Heart right ventricle (tissue), 16 donors: ENCODE data around the gene ZNF462. TPM values are rescaled to one million over a fixed set of nuclear protein-coding genes. Genes with fewer than 3 reads are reported as not detected.

ENCODE experiments used
- ATAC-seq, 8 donors: fragments of 200-7000 bp; cut with Tn5 transposase; one replicate each; pipeline ENCODE4 v1.9.1; 2020; ENCODE audit warnings: mild to moderate bottlenecking in 8 of 8, moderate library complexity in 8 of 8, moderate number of reproducible peaks in 1 of 8
- DNase-seq, 2 donors: peaks; one replicate each; pipeline ENCODE4 v3.0.0-alpha.2; 2020
- H3K27ac ChIP-seq, 10 donors: fragments of 200-600 bp; sonication (generic) in 2 of 10; one replicate each; pipeline versions ENCODE4 v1.5.0 to v1.8.0; 2020 to 2022; ENCODE audit warnings: mild to moderate bottlenecking in 3 of 10
- H3K27me3 ChIP-seq, 7 donors: fragments of 200-600 bp; one replicate each; pipeline ENCODE4 v1.8.0; 2021 to 2022; ENCODE audit warnings: mild to moderate bottlenecking in 2 of 7
- H3K36me3 ChIP-seq, 9 donors: fragments of 200-600 bp; sonication (generic) in 1 of 9; one replicate each; pipeline versions ENCODE4 v1.5.0 to v1.8.0; 2020 to 2022; ENCODE audit warnings: mild to moderate bottlenecking in 2 of 9
- H3K4me1 ChIP-seq, 9 donors: fragments of 200-600 bp; sonication (generic) in 1 of 9; one replicate each; pipeline versions ENCODE4 v1.5.0 to v1.8.0; 2020 to 2022; ENCODE audit warnings: mild to moderate bottlenecking in 4 of 9
- H3K4me3 ChIP-seq, 10 donors: fragments of 200-600 bp; sonication (generic) in 2 of 10; one replicate each; pipeline versions ENCODE4 v1.5.0 to v1.8.0; 2020 to 2022; ENCODE audit warnings: mild to moderate bottlenecking in 7 of 10, moderate library complexity in 2 of 10
- H3K9me3 ChIP-seq, 11 donors: fragments of 200-600 bp in 10 of 11; sonication (generic) in 2 of 11; one replicate each; pipeline versions ENCODE4 v1.5.0 to v1.8.0; 2013 to 2022; ENCODE audit warnings: mild to moderate bottlenecking in 2 of 11, control low read depth in 1 of 11, moderate library complexity in 1 of 11
- CTCF ChIP-seq, 9 donors: fragments of 200-600 bp; sonication (generic) in 2 of 9; IDR thresholded peaks; one replicate each; pipeline versions ENCODE4 v1.5.0 to v1.8.0; 2021 to 2022; ENCODE audit warnings: antibody characterized with exemption in 9 of 9, mild to moderate bottlenecking in 5 of 9, moderate library complexity in 1 of 9
- WGBS, 2 donors: extraction: QIAGEN DNeasy Blood & Tissue Kit; methylation state at CpG; one replicate each; pipeline ENCODE4 v1.1.7; 2013; ENCODE audit warnings: inconsistent platforms in 1 of 2; 5-methylcytosine and 5-hydroxymethylcytosine counted together
- intact Hi-C, 10 donors: fragments of 100-400 bp; cut with DNase I; formaldehyde crosslinking; loops; one replicate each; pipeline versions ENCODE4 v1.11.1 to v1.14.2; 2022
- polyA plus RNA-seq, 2 donors: library from polyadenylated mRNA; stranded (reverse); fragments of 200-250 nt; gene quantifications; one replicate each; pipeline ENCODE4 v1.2.3, GENCODE V29; 2013
- total RNA-seq, 10 donors: library from RNA; stranded (reverse); fragmentation: NEBNext Ultra II Directional in 3 of 10; extraction: Animal tissue kit (Norgen Biotek cat#: 25700) in 3 of 10; gene quantifications; one replicate each; pipeline versions ENCODE4 v1.2.1 to v1.2.4, GENCODE V29; 2021 to 2023
- donor health status: Arrhythmogenic right ventricular cardiomyopathy.
- donor health status: ischemic (EF 13 %, LVEDD 7.1; RV severe dilation, severe dysfunction).
- donor health status: healthy with polysubstance abuse.
- donor health status: DM: no; HTN: yes; CAD: no.
- donor health status: DM: no; HTN: no; CAD: no.
- donor health status: ischemic (EF 25% LVEDD 6.9; RV normal size, moderate dysfunction).
- donor health status: ischemic (EF 25% LVEDD 5.7; RV mildly dilated, moderate dysfunction).
- donor health status: healthy.
- donor health status: DM: yes; HTN: yes; CAD: no.
- donor health status: Ischemic cardiomyopathy.
- donor health status: ischemic (EF 35%, LVEDD 5.7; RV mildly dilated, moderate dysfunction).
- donor health status: nonischemic (EF 11% LVEDD 7.7; RV severe dilation, severe dysfunction).
- donor health status: DM: yes; HTN: yes; CAD: no.
- donor health status: PGD.
- donor health status: ischemic (EF 29% LVEDD 5.4; RV normal size, mild dysfunction).
- donor health status: nonischemic (EF 23%, LVEDD 6.1; RV moderate dilation, normal function).

ZNF462 gene
- total and polyA plus RNA-seq, 12 donors = 1.9 to 47.7 (median 33.1) TPM

GRCh38 chr9:106922026-106922425 lies 59.1 kb downstream of the ZNF462 start:
- Histone ChIP-seq H3K36me3 (peaks cover 0 to 41% (median 32%) of the 10 kb centered on the region in 9 donors), H3K4me3 (peak overlapping the region in 3 of 10 donors; percentile 13 to 35 (median 19)), H3K4me1 (peaks cover 0 to 64% (median 43%) of the 10 kb centered on the region in 9 donors), H3K27ac (peak overlapping the region; percentile 60 to 95 (median 92)), H3K9me3 (no peaks in the 10 kb centered on the region), H3K27me3 (no peaks in the 10 kb centered on the region)
- 50 to 56% methylated on average over 1 of the region's 1 CpG for WGBS, 2 donors
- DNase-seq (no peak), ATAC-seq (no peak)
- intact Hi-C loops = loop anchor here in 3 of 10 donors (5.0 kb wide), 3 partner anchors 40 to 60 kb away; partner anchors contain the start of gene ZNF462 (in 1 of the 3)
- no peak for TF ChIP-seq CTCF (IDR thresholded peaks at IDR 0.05)

GRCh38 chr9:106925392-106925791 lies 62.4 kb downstream of the ZNF462 start:
- H3K36me3 ChIP-seq = peaks cover 0 to 63% (median 42%) of the 10 kb centered on the region in 9 donors
- 98 to 99% methylated on average over 7 of the region's 7 CpGs for whole genome bisulfite sequencing, 2 donors
- no peak for ATAC-seq
- no peak for TF ChIP-seq CTCF (IDR thresholded peaks at IDR 0.05)
- DNase-seq = no peak
- H3K4me1 ChIP-seq = peaks cover 0 to 50% (median 41%) of the 10 kb centered on the region in 9 donors
- H3K27ac ChIP-seq = no peak overlapping the region
- no peaks in the 10 kb centered on the region for H3K27me3 ChIP-seq
- intact Hi-C loops = no loop called here
- no peaks in the 10 kb centered on the region for H3K9me3 ChIP-seq
- H3K4me3 ChIP-seq = no peak overlapping the region

GRCh38 chr9:106927916-106928315 lies 65.0 kb downstream of the ZNF462 start:
- Histone ChIP-seq H3K27ac (no peak overlapping the region), H3K9me3 (no peaks in the 10 kb centered on the region), H3K36me3 (peaks cover 0 to 88% (median 56%) of the 10 kb centered on the region in 9 donors), H3K4me3 (no peak overlapping the region), H3K4me1 (peaks cover 0 to 32% (median 20%) of the 10 kb centered on the region in 9 donors), H3K27me3 (no peaks in the 10 kb centered on the region)
- intact Hi-C loops = no loop called here
- ATAC-seq = no peak
- WGBS, 2 donors = 85 to 87% methylated on average over 5 of the region's 5 CpGs
- no peak for DNase-seq
- TF ChIP-seq CTCF (IDR thresholded peaks at IDR 0.05) = no peak

- Histone ChIP-seq H3K27ac (peak overlapping the region in 2 of 10 donors; percentile 53 to 63), H3K4me3 (no peak overlapping the region), H3K36me3 (peaks cover 0 to 91% (median 56%) of the 10 kb centered on the region in 9 donors), H3K4me1 (peaks cover 0 to 28% (median 18%) of the 10 kb centered on the region in 9 donors), H3K9me3 (no peaks in the 10 kb centered on the region), H3K27me3 (no peaks in the 10 kb centered on the region)
- ATAC-seq = no peak
- intact Hi-C loops = no loop called here
- no peak for DNase-seq
- TF ChIP-seq CTCF (IDR thresholded peaks at IDR 0.05) = no peak
- WGBS, 2 donors = 98% methylated on average over 18 of the region's 18 CpGs
Measured at GRCh38 chr9:106928350-106928749, 65.4 kb downstream of the ZNF462 start.
